ENCODE measurements around the gene RRP1.

GRCh38 chr21:43835050-43835449, 45.7 kb downstream of the RRP1 start:
- TF ChIP-seq, protein P1, sequence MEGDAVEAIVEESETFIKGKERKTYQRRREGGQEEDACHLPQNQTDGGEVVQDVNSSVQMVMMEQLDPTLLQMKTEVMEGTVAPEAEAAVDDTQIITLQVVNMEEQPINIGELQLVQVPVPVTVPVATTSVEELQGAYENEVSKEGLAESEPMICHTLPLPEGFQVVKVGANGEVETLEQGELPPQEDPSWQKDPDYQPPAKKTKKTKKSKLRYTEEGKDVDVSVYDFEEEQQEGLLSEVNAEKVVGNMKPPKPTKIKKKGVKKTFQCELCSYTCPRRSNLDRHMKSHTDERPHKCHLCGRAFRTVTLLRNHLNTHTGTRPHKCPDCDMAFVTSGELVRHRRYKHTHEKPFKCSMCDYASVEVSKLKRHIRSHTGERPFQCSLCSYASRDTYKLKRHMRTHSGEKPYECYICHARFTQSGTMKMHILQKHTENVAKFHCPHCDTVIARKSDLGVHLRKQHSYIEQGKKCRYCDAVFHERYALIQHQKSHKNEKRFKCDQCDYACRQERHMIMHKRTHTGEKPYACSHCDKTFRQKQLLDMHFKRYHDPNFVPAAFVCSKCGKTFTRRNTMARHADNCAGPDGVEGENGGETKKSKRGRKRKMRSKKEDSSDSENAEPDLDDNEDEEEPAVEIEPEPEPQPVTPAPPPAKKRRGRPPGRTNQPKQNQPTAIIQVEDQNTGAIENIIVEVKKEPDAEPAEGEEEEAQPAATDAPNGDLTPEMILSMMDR (conservative IDR thresholded peaks at IDR 0.05 in 1 of 2, IDR thresholded peaks at IDR 0.05 in 1 of 2; ENCODE audit: low read depth in 1 of 2, low read length in 2 of 2), result no peak
- no peak for TF ChIP-seq EZH2 (IDR thresholded peaks at IDR 0.05; ENCODE audit: low read length, missing control alignments)

Data from fibroblast of lung (primary cell).